CD4-positive, alpha-beta T cell treated with Interleukin-12 subunit alpha and Interleukin-12 subunit beta, for 1 hour (primary cell): ENCODE data around the gene SEPTIN1.

Experiments used
- DNase-seq: peaks from one replicate; pipeline ENCODE4 v3.0.0-alpha.2; 2020

SEPTIN1 gene

DNA sequence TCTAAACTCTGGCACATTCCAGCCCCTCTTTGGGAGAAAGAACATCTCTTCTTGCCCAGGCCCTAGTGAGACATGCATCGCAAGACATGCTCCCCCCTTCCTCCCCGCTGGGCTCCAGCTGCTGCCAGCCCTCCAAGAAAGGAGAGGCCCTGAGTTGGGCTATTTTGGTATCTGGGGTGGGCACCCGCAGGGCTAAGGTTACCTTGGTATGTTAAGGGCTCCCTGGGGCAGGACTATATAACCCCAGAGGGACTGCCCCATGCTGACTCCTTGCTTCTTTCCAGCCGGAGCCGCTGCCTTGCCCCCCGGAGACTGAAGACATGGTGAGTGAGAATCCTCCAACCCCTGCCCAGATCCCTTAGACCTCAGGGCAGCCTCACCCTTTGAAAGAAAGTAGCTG, 7.8 kb downstream of the SEPTIN1 start, which contains the start of gene MYL11:
Gene MYL11, plus strand, starts transcription at position 265 of the 400 bp plus-strand sequence. Its CDS starts 56 bp downstream, at position 321.
- no peak for DNase-seq

GRCh38 chr16:30372725-30373124, 9.6 kb downstream of the SEPTIN1 start:
- DNase-seq, result no peak

DNA sequence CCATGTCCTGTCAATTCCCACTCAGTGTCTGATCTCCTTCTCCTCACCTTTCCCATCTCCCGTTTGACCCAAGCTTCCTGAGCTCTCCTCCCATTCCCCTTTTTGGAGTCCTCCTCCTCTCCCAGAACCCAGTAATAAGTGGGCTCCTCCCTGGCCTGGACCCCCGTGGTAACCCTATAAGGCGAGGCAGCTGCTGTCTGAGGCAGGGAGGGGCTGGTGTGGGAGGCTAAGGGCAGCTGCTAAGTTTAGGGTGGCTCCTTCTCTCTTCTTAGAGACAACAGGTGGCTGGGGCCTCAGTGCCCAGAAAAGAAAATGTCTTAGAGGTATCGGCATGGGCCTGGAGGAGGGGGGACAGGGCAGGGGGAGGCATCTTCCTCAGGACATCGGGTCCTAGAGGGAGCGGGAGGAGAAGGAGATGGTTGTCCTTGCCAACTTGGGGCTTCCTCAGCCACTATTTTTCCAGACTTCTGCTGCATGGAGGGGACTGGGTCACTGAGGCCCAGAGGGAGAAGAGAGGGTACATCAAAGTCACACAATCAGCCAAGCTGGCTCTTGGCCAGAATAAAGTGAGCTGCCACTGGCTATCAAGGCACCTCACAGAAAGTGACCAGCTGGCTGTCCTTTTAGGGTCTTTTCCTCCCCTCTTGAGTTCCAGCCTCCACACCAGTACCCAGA, 10.2 kb downstream of the SEPTIN1 start:
- DNase-seq, result no peak

DNA sequence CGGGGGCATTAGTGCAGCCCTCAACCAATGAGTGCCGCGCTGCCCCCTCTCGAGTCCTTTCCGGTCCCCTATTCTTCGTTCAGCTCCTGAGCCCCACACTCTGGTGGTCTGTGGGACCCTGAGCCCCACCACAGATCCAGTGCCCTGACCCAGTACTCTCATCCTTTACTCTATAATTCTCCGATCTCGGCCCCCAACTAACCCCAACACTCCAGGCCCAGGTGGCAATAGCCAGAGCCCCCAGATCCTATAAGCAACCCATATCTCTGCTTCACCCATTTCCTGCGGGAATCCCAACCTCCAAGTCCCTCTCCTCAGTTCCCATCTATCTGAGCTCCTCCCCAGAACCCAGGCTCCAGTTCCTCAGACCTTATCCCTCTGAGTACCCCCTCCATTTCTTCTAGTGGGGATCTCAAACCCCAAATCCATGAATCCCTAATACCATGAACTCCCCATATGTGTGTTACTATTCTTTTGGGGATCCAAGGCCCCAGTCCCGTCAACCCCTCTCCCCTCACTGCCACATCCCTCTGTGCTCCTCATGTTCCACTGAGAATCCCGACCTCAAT, 11.0 kb downstream of the SEPTIN1 start:
- DNase-seq, result no peak

DNA sequence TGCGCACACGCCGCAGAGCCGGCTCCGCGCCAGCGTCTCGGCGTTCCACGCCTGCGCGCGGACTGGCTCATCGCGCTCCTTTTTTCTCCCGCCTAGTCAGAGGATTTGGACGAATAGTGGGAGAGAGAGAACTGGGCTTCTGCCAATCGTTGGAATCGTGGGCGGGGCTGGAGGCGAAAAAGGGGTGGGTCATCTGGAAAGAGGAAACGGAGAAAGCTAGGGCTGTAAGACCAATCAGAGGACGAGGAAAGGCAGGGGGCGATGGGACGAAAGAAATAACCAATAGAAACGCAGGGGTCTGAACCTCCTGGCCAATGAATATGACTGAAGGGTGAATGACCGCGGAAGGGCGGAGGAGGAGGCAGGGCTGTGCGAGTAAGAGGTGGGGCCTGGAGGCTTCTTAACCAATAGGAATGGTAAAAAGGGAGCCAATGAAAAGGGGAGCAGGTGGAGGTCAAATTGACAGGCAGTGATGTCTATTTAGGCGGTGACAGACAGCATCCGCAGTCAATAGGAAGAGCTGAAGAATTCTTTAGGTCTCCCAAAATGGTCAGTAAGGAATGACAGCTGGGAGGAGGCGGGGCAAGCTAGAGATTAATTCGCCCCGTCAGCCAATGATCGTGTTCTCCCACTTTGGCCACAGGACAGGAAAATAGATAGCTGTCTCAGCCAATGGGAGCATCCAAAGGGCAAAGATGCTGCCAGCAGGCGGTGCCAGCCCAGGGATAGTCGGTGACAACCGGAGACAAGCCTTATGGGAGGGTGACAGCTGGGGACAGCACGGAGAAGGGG, 11.7 kb downstream of the SEPTIN1 start, which contains the start of gene TBC1D10B:
Gene TBC1D10B, minus strand, starts transcription at position 39 of the 792 bp plus-strand sequence. CDS start 311 bp downstream, outside the sequence.
- DNase-seq, result peak; percentile 100

DNA sequence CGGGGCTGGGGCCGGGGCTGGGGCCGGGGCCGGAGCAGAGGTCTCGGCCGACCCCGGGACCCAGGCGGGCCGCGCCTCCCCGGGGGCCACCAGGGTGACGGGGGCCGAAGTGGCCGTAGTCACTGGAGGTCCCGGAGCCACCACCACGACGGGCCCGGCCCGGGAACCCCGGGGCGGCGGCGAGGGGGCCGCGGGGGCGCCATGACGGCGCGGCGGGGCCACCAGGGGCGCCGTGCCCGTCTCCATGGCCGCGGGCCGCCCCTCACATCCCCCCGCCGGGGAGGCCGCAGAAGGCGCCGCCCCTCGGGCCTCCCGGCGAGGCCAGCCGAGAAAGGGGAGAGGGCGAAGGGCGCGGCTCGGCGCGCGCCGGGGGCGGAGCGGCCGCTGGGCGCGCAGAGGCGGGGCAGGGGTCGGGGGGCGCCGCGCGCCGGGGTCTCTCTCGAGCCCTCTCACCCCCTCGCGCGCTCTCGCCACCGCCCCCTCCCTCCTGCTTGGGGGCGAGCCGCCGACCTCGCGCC, 12.4 kb downstream of the SEPTIN1 start:
- no peak for DNase-seq

- no peak for DNase-seq
Observed at GRCh38 chr16:30369091-30369937, 13.0 kb downstream of the SEPTIN1 start.

- DNase-seq, result no peak
Observed at GRCh38 chr16:30368792-30369090, 13.6 kb downstream of the SEPTIN1 start.

DNA sequence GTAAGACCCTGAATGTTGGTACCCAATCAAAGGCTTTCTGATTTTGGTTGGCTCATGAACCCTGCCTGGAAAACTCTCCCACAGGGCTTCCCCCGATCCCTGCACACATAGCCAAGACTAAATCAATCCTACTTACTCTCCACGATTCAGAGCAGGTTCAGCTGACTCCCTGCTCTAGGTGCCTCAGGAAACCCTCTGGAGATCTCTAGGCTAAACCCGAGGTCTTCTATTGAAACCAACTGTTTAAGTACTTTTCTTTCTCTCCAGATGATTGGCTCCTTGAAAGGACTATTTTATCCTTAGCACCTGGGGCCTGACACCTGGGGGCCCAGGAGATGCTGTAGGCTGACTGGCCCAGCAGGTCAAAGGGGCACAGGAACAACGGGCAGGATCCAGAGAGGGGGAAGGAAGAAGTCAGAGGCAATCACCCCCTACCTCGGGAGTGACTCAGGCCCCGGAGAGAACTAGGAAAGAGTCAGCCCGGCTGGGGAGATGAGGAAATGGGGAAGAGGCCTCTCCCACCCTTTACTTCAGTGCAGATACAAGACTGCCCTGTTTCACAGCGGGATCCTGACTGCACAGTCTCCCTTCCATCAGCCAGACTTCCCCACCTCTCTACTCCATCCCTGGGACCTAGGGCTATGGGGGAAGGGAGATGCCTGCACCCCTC, 14.1 kb downstream of the SEPTIN1 start:
- DNase-seq, result no peak

DNA sequence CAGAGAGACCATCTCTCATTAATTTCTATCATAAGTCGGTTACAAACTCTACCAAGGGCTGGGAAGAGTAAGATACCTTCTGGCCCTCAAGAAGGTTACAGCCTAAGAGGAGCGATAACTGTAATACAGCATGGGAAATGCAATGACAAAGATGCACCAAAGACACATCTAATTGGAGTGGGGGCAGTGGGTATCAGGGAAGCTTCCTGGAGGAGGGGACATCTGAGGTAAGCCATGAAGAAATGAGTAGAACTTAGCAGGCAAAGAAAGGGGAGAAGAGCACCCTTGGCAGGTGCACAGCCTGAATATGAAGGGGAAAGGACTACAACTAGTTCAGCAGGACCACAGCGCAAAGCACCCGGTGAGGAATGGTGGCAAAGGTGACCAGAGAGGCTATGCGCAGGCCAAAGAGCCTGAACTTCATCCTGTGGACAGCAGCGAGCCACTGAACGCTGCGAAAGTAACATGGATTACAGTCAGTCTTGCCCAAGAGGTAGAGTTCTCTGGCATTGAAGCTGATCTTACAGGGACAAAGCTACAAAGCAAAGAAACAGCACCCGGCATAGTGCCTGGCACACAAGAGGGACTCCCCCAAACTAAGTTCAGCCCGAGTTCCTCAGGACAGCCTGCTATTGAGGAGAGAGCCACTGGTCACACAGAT, 14.9 kb downstream of the SEPTIN1 start:
- DNase-seq, result no peak

DNA sequence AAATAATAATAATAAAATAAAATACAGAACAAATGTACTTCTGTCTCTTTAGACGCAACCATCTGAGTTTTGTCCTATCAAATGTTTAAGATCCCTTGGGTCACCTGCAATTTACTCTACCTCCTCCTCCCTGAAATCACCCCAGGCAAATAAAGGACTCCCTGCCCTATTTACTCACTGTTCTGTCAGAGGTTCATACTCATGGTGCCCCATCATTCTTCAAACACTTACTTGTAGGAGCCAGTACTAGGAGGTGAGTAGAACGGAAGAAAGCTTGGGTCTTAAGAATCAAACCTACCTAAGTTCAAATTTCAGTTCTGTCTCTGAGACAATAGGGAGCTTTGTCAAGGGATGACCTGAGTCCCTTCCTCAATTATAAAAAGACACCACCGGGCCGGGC, 15.8 kb downstream of the SEPTIN1 start:
- no peak for DNase-seq

DNA sequence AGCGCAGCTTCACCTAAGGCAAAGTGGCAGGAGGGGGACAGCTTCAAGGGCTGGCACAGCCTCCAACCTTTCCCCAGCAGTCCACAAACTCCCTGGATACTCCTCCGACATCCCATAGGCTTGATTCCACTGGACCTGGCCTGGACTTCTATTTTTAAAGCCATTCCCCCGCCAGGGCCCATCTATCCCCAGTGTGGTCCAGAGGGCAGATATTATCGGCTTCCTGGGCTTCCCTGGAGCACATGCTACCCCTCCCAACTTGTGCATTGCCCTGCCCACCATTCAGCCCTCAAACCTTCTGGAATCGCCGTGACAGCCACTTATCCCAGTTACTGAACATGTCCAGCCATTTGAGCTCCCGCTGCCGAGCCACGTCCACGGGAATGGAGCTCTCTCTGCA, 17.2 kb downstream of the SEPTIN1 start:
- DNase-seq, result no peak

- no peak for DNase-seq
Observed at GRCh38 chr16:30361180-30361579, 21.2 kb downstream of the SEPTIN1 start.

DNA sequence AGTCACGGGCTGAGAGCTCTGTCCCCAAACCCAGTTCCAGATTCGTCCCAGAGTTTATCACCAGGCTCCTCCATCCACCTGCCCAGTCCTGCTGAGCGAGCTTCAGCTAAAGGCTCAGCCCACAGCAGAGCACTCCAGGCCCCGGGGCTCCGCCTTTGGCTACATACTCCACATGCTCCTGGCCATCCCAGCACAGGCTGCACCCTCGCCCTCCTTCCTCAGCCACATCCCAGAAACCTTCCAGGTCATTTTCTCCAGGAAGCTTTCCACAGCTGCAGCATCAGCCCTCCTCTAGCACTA, 22.5 kb downstream of the SEPTIN1 start:
- no peak for DNase-seq

DNA sequence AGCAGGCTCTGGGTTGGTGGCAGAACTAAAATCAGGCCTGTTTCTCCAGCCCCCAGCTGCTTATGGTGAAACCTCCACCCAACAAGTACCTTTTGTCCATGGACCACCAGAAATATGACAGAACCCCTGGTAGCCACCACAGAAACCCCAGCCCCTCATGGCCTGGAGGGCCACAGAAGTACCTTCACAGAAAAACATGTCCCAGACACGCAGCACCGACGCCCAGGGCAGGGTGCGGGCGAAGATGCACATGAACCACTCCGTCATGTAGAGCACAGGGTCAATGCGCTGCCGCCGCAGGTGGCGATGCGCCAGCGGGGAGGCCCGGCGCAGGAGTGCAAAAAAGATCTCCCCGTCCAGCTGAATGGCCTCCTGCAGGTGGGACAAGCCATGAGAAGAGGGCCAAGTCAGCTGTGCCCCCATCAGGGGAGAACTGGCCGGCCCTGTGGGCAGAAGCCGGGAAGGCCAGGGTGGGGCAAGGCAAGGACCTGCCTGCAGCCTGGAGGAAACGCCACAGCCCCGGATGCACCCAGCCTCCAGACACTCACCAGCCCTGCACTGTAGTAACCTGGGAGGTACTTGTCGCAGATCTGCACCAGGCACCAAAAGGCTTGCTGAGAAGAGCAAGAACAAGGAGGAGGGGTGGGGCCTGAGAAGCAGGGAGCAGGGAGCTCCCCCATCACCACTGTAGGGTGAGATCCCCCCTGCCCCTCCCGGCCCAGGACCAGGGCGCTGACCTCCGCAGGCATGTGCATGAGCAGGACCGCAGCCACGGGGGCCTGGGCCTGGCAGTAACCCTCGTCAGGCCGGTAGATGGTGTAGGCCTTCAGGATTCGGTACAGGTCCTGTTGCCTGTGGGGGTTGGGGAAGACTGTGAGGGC, 23.1 kb downstream of the SEPTIN1 start:
- DNase-seq, result no peak

GRCh38 chr16:30358577-30358936, 23.8 kb downstream of the SEPTIN1 start:
- DNase-seq, result no peak

- no peak for DNase-seq
Observed at GRCh38 chr16:30357715-30358576, 24.4 kb downstream of the SEPTIN1 start.

DNA sequence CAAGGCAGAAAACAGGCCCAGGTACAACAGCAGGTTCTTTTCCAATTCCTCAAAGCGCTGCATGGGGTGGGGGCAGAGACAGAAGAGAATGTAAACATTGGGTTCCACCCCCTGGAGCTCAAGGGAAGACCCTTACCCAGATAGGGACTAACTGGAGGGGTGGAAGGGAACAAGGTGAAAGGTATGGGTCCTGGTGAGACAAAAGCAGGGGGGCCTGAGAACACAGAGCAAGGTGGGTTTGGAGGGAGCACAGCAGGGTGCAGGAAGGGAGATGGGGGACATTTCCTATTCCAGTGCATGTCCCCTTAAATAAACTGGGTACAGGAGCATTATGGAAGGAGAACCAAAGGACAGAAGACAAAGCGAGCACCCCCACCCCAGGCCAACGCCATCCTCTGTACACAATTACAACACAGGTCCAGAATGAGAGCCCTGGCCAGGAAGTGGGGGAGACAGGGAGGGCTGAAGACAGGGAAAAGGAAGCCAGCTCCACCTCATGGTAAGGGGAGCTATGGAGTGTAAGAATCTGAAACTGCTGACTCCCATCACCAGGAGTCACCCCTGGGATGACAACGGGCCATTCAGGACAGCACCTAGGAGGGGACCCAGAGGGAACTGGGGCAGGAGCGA, 25.2 kb downstream of the SEPTIN1 start:
- no peak for DNase-seq

DNA sequence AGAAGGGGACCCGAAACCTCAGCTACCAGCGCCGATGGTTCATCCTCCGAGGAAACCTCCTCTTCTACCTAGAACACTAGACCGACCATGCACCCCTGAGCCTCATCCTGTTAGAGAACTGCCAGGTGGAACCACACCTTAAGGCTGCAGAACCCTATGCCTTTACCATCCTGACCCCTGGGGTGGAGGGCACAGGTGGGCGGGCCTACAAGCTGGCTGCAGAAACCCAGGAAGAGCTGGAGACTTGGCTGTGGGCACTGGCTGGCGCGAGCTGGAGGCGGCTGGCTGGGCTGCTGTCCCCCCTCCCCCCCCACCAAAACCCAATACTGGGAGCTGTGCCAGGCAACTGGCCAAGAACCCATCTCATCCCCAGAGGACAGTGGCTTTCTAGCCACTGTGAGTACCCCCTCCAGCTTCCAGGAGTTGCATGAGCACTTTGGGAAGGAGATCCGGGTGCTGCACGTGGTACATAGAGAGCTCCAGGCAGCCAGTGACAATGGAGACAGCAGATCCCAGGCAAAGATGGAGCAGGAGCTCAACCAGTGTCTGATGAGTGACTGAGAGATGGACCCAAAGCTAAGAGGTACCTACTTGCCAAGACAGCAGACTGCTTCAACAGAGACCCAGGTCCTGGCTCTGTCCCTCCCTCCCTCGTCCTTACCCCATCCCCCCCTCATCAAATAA, 25.8 kb downstream of the SEPTIN1 start:
- DNase-seq, result no peak
